GM19240 (cell line): ENCODE data around the gene TRIM2.

Experiments
- DNase-seq: peaks from one replicate; pipeline ENCODE4 v3.0.0; 2011; ENCODE audit warnings: low spot score; ENCODE audit not compliant: insufficient read length

Gene TRIM2

DNA sequence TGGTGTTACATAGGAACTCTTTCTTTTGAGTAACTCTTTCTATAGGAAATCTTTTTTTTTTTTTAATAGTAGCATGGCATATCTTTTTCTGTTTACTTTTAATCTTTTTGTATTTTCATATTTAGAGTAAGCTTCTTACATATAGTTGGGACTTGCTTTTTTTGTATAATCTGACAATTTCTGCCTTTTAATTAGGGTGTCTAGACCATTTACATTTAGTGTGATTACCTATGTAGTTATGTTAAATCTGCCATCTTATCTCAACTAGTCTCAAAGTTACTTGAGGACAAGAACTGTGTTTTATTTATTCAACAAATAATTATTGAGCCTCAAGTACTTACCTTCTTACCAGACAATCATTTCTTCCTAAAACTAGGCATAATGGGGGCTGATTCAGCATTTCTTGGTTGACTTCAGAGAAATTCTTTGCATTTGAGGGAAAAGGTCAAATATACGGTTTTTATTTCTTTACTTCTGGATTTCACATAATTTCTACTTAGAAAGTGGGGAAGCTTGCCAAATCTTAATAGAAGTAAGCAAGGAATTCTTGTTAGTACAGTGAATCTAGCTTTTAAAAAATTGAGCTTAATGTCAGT lies 168.8 kb downstream of the TRIM2 start:
- DNase-seq = no peak

DNA sequence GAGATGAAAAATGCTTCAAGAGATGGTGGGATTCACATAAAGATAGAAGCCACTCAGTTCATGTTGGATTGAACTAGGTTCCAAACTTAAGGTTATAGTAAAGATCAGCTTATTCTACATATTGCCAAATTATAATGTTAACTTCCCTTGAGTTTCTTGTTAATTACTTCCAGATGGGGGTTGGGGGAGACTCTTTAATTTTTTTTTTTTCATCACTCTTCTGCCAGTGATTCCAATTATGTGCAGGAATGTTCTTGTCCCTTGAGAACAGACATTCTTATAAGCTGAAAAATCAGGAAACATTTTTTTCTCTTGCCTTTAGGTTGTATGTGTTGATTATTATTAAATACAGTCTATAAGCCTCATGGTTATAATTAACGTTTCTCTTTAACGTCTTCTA lies 170.2 kb downstream of the TRIM2 start:
- no peak for DNase-seq

DNA sequence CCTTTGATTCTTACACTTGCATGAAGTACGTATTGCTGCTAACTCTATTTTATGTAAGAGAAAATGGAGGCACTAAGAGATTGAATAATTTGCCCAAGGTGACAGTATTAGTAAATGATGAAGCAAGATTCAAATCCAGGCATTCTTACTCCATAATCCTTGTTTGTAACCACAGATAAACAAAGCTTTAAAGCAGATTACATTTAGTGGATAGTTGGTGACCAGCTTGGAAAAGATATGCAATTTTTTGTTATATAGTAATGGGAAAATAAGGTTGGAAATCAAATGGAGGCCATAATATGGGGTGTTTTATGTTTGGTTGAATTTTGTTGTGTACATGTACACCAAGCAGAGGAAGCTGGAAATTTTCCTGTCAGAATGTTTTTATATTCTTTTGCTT lies 171.1 kb downstream of the TRIM2 start:
- DNase-seq = no peak

- DNase-seq = no peak
These were observed 178.9 kb downstream of the TRIM2 start for GRCh38 chr4:153383131-153383530.

- no peak for DNase-seq
These were observed 179.9 kb downstream of the TRIM2 start for GRCh38 chr4:153384160-153384559.

DNA sequence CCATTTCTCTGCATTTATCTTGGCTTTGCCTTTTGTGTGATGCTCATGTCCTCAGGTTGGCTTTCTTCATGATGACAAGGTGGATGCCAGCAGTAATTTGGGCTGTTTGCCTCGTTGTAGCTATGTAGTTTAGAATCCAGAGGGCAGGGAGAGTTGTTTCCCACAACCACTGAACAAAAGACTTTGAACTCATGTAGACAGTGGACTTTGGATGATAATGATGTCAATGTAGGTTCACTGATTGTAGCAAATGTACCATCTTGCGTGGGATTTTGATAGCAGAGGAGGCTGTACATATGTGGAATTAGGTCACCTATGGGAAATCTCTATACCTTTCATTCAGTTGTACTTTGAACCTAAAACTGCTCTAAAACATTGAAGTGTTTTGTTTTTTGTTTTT lies 181.5 kb downstream of the TRIM2 start:
- no peak for DNase-seq

DNA sequence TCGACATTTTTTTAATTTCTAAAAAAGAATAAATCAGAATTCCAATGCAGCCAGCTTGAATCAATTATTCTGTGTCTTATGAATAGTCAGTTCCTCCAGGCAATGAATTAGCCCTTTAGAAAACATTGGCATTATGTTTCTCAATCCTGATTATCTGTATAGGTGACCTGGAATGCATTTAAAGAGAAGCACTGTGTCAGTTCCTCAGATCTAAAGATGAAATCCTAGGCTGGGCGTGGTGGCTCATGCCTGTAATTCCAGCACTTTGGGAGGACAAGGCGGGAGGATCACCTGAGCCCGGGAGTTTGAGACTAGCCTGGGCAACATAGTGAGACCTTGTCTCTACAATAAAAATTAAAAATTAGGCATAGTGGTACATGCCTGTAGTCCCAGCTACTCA lies 183.7 kb downstream of the TRIM2 start:
- DNase-seq = no peak
